Measurements from ENCODE around the gene STX17.
"Not testable (repeated sequence)": the region's sequence is repeated elsewhere in the genome, so short reads cannot be mapped to it uniquely, and the experiment has no call there.

Gene STX17

DNA sequence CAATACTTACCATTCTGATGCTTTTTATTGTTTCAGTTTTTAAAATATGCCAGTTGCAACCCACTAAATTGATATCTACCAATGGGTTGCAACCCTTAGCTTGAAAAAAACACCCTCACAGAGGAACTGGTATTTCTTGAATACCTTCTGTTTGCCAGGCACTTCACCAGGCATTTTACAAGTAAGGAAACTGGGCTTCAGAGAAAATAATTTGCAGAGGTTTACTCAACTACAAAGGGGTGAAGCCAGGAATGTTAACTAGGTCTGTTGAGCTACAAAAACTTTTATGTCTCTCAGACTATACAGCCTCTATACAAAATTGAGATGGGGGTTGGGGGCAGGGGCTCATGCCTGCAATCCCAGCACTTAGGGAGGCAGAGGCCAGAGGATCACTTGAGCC, 65.0 kb downstream of the STX17 start:
- no peak for DNase-seq (ENCODE audit: low read depth)

DNA sequence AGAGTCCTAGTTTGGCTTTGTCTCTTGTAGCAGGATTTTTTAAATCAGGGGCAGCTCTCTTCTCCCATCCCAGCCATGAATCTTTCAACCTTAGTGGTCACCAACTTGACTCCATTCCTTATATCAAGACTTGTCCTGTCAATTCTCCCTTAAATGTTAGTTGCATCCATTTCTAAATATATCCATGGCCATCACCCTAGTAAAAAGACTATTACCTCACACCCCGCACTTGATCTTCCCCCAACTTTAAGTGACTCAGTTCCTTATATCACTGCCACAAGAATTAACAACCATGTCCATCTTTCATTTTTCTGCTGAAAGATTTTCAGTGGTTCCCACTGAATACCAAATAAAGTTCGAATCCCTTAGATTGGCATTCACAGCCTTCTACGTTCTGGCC, 67.0 kb downstream of the STX17 start:
- DNase-seq (ENCODE audit: low read depth), result no peak

DNA sequence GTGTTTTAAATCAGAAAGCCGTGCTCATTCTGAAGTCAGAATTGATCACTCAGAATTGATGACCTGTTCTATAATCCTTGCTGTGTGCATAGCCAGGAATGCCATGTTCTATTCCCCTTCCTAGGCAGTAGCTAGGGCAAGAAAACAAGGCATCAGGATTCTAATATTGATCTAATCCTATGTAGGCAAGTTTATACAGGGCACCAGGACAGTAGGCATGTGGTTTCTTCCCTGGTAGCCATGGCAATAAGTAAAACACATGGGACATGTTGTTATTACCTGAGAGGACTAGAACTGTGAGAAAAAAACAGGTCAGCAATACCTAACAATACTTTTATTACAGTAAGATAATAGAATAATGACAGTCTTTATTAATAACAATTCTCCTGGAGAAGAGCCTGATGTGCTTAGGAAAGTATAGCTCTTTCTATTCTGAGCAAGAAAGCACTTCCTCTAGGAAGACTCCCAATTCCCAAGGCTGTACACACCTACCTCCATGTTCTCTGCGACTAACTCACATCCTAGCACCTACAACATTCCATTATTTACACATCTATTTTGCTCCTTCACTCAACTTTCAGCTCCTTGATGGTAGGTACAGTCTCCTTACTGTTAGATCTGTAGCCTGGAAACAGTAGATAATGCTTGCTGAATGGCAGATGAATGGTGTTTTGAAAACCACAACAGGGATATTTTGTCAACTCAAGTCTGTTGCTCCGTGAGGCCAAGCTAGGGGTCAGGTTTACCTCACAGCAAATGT, 70.8 kb downstream of the STX17 start:
- DNase-seq (ENCODE audit: low read depth), result no peak

DNA sequence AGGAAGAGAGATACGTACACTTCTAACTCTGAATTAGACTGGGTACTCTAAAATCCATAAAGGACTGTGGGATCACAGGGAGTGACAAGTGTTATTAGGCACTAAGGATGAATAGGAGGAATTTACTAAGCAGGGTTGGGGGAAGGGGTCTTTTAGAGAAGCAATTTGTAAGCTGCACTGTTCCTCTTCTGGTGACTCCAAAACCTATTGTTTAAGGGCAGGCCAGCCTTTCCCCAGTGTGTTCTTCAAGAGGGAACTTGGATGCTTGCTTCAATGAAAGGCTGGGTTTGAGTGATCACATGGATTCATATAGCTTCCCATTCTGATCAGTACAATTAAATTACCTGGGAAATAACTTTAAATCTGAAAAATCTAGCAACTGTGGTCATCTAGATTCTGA, 71.8 kb downstream of the STX17 start:
- DNase-seq (ENCODE audit: low read depth), result no peak

DNA sequence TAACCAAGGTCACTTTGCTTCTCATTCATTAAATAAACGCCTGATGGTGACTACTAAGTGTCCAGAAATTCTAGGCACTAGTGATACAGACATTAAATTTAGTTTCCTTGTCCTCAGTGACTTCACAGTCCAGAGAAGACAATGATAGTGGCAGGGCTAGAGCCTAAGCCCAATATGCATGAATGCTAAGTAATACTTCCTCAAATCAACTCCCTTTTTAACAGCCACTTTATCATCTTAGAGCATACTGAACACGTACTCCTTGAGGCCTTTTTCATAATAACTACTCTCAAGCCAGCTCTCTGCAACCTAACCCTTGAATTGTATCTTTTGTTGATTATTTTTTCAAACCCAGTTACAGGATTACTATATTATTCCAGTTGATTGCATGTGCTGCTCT, 74.1 kb downstream of the STX17 start:
- no peak for DNase-seq (ENCODE audit: low read depth)

DNA sequence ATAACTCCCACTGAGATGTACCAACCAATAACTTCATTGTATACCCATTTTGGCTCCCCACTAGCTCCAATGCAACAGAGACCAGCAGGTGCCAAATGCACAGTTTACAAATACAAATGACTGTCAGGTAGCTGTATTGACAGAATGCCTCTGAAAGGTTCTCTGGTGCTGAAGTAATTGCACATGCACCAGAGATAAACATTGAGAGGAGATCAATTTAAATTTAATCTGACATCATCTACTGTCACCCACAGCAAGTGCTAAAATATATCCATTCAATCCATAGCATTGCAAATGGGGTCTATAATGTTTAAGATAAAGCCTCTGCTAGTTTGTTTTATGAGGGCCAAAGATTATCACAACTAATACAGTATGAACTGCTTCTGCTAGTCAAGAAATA, 80.2 kb downstream of the STX17 start:
- no peak for DNase-seq (ENCODE audit: low read depth)

DNA sequence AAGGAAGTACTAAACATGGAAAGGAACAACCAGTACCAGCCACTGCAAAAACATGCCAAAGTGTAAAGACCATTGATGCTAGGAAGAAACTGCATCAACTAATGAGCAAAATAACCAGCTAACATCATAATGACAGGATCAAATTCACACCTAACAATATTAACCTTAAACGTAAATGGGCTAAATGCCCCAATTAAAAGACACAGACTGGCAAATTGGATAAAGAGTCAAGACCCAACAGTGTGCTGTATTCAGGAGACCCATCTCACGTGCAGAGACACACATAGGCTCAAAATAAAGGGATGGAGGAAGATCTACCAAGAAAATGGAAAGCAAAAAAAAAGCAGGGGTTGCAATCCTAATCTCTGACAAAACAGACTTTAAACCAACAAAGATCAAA, 84.1 kb downstream of the STX17 start:
- not testable (repeated sequence) for DNase-seq (ENCODE audit: low read depth)

DNA sequence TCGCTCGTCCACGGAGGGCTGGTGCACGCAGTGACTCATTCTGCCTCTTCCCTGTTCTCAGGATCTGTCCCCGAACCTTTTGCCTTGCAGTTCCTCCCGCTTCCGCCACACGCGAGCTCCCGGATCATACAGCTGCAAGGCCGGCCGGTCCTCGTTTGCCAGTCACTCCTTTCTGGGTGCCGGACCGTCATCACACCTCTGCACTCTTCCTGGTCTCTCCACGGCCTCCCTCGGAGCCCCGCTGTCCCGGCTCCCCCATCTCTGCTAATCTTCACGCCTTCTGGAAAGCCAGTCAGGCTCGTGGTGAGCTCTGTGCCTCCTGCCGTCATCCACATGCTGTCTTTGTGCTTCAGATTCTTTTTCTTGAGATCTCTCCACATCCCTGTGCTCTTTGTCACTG, 91.8 kb downstream of the STX17 start:
- DNase-seq (ENCODE audit: low read depth), result no peak

DNA sequence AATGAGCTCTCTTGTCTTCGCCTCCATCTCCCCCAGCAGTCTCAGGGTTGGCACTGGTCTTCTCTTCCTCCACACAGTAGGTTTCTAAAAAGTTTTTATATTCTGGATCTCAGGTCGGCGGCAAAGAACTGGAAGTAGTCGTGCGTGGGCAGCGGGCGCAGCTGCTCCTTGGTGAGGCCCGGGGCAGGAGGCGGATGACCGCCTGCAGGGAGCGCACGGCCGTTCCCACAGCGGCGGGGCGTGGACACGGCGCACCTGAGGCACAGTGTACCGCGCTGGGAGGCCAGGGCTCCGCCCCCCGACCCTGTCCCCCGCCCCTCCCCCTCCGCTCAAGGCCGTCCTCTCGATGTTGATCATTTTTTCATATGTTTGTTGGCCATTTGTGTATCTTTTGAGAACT, 92.4 kb downstream of the STX17 start:
- DNase-seq (ENCODE audit: low read depth), result no peak

DNA sequence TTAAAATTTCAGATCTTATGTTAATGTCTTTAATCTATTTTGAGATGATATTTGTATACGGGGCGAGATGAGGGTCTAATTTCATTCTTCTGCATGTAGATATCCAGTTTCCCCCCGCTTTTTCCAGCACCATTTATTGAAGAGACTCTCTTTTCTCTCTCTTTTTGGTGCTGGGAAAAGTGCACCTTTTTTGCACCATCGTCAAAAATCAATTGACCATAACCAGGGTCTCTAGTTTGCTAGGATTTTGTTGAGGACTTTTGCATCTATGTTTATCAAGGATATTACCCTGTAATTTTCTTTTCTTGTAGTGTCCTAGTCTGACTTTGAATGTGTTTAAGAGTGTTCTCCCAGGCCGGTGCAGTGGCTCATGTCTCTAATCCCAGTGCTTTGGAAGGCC, 93.3 kb downstream of the STX17 start:
- no peak for DNase-seq (ENCODE audit: low read depth)

DNA sequence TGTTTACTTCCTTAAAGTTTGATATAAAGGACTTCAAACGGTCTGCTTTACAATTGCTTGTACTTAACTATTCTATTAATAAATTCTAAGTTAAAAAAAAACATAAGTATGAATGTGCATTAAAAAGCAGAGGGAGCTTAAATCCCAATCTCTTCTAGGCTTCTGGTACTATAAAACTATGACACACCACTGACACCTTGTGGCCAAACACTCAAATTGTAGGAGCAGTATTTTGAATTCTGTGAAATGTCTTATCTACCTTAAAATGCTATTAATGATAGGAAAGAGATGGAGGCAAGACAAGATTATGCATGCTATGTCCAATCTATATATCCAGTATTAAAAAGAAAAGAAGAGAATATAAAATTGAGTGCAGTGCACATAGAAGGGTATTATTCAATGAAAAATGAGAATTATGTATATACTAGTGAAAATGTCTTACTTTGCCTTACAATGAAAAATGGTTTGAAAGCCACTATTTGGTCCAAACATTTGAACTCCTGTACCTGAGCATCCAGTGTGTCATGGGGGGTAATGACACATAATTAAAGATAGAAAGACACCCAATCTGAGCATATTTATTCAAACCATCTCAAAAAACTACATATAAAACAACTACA, 104.7 kb downstream of the STX17 start:
- DNase-seq (ENCODE audit: low read depth), result peak; percentile 65

DNA sequence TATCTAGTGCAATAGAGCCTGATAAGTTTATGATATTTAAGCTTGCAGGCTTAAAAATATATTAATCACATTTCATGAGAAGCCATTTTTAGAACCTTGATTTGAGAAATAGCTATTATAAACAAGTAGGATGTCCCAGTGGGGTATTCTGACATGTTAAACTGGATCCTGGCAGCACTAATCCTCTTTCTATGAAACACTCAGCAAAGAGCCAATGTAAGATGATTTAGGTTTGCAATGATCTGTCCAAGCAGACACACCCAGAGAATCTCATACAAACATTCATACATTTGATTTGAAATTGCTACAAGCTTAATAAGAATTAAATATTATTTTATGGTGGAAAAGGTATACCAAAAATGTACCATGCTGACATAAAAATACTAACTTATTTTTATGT, 105.8 kb downstream of the STX17 start:
- DNase-seq (ENCODE audit: low read depth), result no peak

DNA sequence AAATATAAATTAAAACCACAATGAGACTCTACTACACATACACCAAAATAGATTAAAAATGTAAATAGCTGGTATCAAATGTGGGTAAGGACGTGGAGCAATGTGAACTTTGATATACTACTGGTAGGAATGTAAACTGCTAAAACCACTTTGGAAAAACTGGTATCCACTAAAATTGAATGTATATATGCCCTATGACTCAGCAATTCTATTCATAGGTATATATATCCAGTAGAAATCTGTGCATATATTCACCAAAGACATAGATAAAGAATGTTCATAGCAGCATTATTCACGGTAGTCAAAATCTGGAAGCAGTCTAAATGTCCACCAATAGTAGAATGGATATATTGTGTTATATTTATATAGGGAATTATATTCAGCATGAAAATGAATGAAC, 107.1 kb downstream of the STX17 start:
- peak; percentile 3 for DNase-seq (ENCODE audit: low read depth)

DNA sequence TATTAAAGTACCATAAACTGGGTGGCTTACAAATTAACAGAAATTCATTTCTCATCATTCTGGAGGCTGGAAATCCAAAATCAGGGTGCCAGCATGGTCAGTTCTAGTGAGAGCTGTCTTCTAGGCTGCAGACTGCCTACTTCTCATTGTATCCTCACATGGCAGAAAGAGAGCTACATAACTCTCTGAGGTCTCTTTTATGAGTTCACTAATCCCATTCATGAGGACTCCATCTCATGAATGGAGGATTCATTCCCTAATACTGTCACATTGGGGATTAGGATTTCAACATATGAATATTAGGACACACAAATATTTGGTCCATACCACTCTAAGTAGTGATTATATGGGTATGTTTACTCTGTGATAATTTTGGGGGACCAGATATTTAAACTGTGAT, 108.4 kb downstream of the STX17 start:
- DNase-seq (ENCODE audit: low read depth), result no peak

DNA sequence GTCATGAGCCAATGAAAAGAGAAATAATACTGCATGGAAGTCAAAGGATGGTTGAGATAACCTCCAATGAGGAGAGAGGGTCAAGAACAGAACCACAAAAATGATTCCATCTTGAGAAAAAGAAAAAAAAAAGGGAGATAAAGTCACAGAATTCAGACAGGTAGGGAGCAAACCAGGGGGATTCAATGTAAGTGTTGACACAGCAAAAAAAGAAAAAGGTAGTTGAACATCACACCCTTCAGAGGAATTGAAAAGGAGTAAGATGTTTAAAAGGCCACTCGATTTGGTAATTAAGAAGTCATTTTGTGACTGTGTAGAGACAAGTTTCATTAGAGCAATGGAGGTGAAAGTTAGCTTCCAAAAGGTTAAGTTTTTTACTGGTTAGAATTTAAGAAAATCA, 113.1 kb downstream of the STX17 start:
- DNase-seq (ENCODE audit: low read depth), result no peak

Data from ELR (cell line).